ENCODE measurements around the gene RNF150. TPM values are rescaled to one million over a fixed set of nuclear protein-coding genes. Genes with fewer than 3 reads are reported as not detected.

Gene RNF150
- total and polyA plus RNA-seq, 2 of the 8 experiments (the other 6 are each of a cell fraction or from before 2014, with no cell fraction given): 3.4 to 4.8 TPM

GRCh38 chr4:141153751-141154510 lies 20.7 kb upstream of the RNF150 start (continued):
- TF ChIP-seq SIN3A (conservative IDR thresholded peaks at IDR 0.05 in 1 of 2, IDR thresholded peaks at IDR 0.05 in 1 of 2; ENCODE audit: low read depth in 1 of 2, low read length in 2 of 2) (no peak), SRF (IDR thresholded peaks at IDR 0.05; ENCODE audit: low read depth, low read length) (no peak)

Data from H1 (cell line).